ENCODE results near the gene MOB3B. TPM values are rescaled to one million over a fixed set of nuclear protein-coding genes. Genes with fewer than 3 reads are reported as not detected.

Gene MOB3B
- total and polyA plus RNA-seq, 10 of the 15 experiments (the other 5 are each of a cell fraction or from before 2014, with no cell fraction given) = 0.44 to 2.7 (median 0.91) TPM

GRCh38 chr9:27377811-27378456 lies 151.7 kb downstream of the MOB3B start (continued):
- TF ChIP-seq, protein P1, sequence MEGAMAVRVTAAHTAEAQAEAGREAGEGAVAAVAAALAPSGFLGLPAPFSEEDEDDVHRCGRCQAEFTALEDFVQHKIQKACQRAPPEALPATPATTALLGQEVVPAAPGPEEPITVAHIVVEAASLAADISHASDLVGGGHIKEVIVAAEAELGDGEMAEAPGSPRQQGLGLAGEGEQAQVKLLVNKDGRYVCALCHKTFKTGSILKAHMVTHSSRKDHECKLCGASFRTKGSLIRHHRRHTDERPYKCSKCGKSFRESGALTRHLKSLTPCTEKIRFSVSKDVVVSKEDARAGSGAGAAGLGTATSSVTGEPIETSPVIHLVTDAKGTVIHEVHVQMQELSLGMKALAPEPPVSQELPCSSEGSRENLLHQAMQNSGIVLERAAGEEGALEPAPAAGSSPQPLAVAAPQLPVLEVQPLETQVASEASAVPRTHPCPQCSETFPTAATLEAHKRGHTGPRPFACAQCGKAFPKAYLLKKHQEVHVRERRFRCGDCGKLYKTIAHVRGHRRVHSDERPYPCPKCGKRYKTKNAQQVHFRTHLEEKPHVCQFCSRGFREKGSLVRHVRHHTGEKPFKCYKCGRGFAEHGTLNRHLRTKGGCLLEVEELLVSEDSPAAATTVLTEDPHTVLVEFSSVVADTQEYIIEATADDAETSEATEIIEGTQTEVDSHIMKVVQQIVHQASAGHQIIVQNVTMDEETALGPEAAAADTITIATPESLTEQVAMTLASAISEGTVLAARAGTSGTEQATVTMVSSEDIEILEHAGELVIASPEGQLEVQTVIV (IDR thresholded peaks at IDR 0.05; ENCODE audit: borderline replicate concordance, partially characterized antibody) = no peak
- TF ChIP-seq WRNIP1 (IDR thresholded peaks at IDR 0.05; ENCODE audit: borderline replicate concordance, low read depth, low read length) (no peak), PAX5 (IDR thresholded peaks at IDR 0.05; ENCODE audit: borderline replicate concordance, low read depth, low read length) (no peak; the same call in 1 of the 2 replicates), ZBTB33 (IDR thresholded peaks at IDR 0.05) (no peak), FOXM1 (IDR thresholded peaks at IDR 0.05; ENCODE audit: low read depth, low read length) (no peak), SPI1 (IDR thresholded peaks at IDR 0.05; ENCODE audit: borderline replicate concordance, insufficient read depth, low read depth, low read length) (peak; percentile 92), CHD1 (IDR thresholded peaks at IDR 0.05; ENCODE audit: low read depth, low read length) (no peak)
- TF ChIP-seq, protein P2, sequence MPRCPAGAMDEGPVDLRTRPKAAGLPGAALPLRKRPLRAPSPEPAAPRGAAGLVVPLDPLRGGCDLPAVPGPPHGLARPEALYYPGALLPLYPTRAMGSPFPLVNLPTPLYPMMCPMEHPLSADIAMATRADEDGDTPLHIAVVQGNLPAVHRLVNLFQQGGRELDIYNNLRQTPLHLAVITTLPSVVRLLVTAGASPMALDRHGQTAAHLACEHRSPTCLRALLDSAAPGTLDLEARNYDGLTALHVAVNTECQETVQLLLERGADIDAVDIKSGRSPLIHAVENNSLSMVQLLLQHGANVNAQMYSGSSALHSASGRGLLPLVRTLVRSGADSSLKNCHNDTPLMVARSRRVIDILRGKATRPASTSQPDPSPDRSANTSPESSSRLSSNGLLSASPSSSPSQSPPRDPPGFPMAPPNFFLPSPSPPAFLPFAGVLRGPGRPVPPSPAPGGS (IDR thresholded peaks at IDR 0.05; ENCODE audit: borderline replicate concordance, insufficient read depth, low read depth, low read length, poor library complexity, severe bottlenecking) = no peak

Data from GM12878 (cell line).